ENCODE measurements around the gene DLG2. TPM values are rescaled to one million over a fixed set of nuclear protein-coding genes. Genes with fewer than 3 reads are reported as not detected.
"Not testable (repeated sequence)": the region's sequence is repeated elsewhere in the genome, so short reads cannot be mapped to it uniquely, and the experiment has no call there.

Gene DLG2
- total and polyA plus RNA-seq, 2 of the 8 experiments (the other 6 are each of a cell fraction or from before 2014, with no cell fraction given) = 1.7 to 14.3 TPM

DNA sequence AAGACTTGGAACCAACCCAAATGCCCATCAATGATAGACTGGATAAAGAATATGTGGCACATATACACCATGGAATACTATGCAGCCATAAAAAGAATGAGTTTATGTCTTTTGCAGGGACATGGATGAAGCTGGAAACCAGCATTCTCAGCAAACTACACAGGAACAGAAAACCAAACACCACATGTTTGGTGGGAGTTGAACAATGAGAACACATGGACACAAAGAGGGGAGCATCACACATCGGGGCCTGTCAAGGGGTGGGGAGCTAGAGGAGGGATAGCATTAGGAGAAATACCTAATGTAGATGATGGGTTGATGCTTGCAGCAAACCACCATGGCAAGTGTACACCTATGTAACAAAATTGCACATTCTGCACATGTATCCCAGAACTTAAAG, 397.4 kb downstream of the DLG2 start:
- H4K91ac ChIP-seq (replicated peaks; ENCODE audit: insufficient read length, low read length); H3K27me3 ChIP-seq (replicated peaks in 1 of 4; ENCODE audit: control insufficient read depth in 3 of 4, extremely low read depth in 1 of 4, insufficient read depth in 3 of 4, low read length in 3 of 4); H2BK15ac ChIP-seq (ENCODE audit: low read length); H3K4me2 ChIP-seq (ENCODE audit: insufficient read depth in 1 of 2, low read depth in 2 of 2, low read length in 2 of 2); H2BK120ac ChIP-seq (replicated peaks; ENCODE audit: low read depth, low read length); H4K8ac ChIP-seq (ENCODE audit: extremely low read depth, insufficient read depth, low read length); POLR2A ChIA-PET (ENCODE audit: partially characterized antibody); H3K27ac ChIP-seq (ENCODE audit: low read depth, low read length); H4K5ac ChIP-seq (ENCODE audit: insufficient read length, low read depth, low read length); H3K79me1 ChIP-seq (ENCODE audit: low read depth, low read length); H2AK5ac ChIP-seq (ENCODE audit: low read depth, low read length); H3K56ac ChIP-seq (replicated peaks; ENCODE audit: insufficient read length, low read depth, low read length); H3K4me3 ChIP-seq (ENCODE audit: extremely low read depth in 1 of 4, insufficient read depth in 2 of 4, low read depth in 3 of 4, low read length in 4 of 4); H3K14ac ChIP-seq (ENCODE audit: insufficient read length); H3K36me3 ChIP-seq (ENCODE audit: control insufficient read depth in 2 of 4, insufficient read depth in 4 of 4, low read length in 3 of 4); H2BK5ac ChIP-seq (ENCODE audit: low read depth, low read length); H3K79me2 ChIP-seq (ENCODE audit: control insufficient read depth in 1 of 2, insufficient read depth in 2 of 2, low read length in 2 of 2); H2BK12ac ChIP-seq (ENCODE audit: low read depth, low read length); H4K20me1 ChIP-seq (replicated peaks in 1 of 2; ENCODE audit: control insufficient read depth in 1 of 2, insufficient read depth in 2 of 2, low read length in 2 of 2); DNase-seq (ENCODE audit: low read depth in 1 of 2, low spot score in 2 of 2); H2AFZ ChIP-seq (ENCODE audit: low read length); H3K9me3 ChIP-seq (ENCODE audit: insufficient read depth in 2 of 2, low read depth in 1 of 2, low read length in 1 of 2); H3K4ac ChIP-seq (replicated peaks; ENCODE audit: insufficient read length, low read depth, low read length); H3K18ac ChIP-seq (ENCODE audit: extremely low read depth, low read length); H2BK20ac ChIP-seq (ENCODE audit: low read length); H3K23me2 ChIP-seq (ENCODE audit: low read depth, low read length); CTCF ChIA-PET (ENCODE audit: partially characterized antibody); FAIRE-seq; H3K9ac ChIP-seq (replicated peaks in 1 of 4; ENCODE audit: extremely low read depth in 1 of 4, low read depth in 3 of 4, low read length in 3 of 4); H3K4me1 ChIP-seq (replicated peaks in 1 of 4; ENCODE audit: control insufficient read depth in 3 of 4, insufficient read depth in 4 of 4, low read length in 3 of 4); H3K23ac ChIP-seq (ENCODE audit: insufficient read length): not testable (repeated sequence)
- WGBS, 2 experiments (ENCODE audit: extremely low coverage in 1 of 2, insufficient coverage in 1 of 2, insufficient read length in 1 of 2, insufficient replicate concordance in 2 of 2, low coverage in 1 of 2, low lambda C conversion rate in 2 of 2, missing lambda C conversion rate in 1 of 2) = 88% methylated on average over 1 of the region's 1 CpG; no CpG with 5 or more reads in 1 of the 2 experiments
